C4-2B (cell line): ENCODE data around the gene CLDN9.

ENCODE experiments used
- CTCF ChIP-seq: fragments of 450-650 bp; conservative IDR thresholded peaks from 2 replicates; pipeline ENCODE4 v1.5.1; 2017; ENCODE audit warnings: mild to moderate bottlenecking
- ZFX ChIP-seq: fragments of 450-650 bp; IDR thresholded peaks from 2 replicates; pipeline ENCODE4 v1.6.1; 2017

- TF ChIP-seq CTCF: no peak
- no peak for TF ChIP-seq ZFX
Measured at GRCh38 chr16:3014971-3015370, 2.2 kb downstream of the CLDN9 start.
